Measurements from ENCODE around the gene HELQ.
A peak's percentile ranks its signal among the peaks of the same experiment; 100 is the strongest.
"Not testable (repeated sequence)": the region's sequence is repeated elsewhere in the genome, so short reads cannot be mapped to it uniquely, and the experiment has no call there.

The HELQ gene
- 21.4 to 59.9 (median 31.6) reads per million in 9 experiments for total RNA-seq

DNA sequence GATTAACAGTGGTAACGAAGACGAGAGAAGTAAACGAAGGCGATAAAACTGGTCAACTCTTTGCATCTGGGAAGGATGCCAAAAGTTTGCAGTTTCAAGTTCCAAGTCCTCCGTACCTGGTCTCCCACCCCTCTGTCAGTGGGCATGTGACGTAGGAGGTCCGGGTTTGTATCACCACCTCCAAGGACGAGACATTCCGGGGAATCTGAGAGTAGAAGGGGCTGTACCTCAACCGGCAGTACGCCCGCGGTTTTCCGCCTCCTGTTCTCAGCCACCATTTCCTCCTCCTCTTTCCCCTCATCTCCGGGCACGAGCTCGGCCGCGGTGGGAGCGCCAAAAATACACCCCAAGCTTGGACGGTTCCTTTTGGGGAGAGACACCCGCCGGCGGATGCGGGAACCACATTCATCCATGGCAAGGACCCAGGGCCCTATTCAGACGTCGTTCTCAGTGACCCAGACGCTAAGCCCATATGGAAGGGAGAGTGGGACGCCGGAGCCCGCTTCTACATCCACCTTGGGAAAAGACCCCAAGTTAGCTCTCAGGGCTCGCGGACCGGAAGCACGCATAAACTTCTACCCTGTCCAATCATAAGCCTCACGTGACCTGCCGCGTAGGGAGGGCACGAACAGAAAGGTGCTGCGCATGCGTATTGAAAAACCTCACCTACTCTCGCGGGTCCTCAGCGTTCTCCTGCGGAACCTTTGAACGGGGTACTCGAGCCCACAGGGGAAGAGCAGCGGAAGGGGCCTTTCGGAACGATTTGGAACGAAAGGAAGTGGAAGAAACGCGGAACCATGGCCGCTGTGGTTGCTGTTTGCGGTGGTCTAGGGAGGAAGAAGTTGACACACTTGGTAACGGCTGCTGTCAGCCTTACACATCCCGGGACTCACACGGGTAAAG lies at the start of gene HELQ, which contains the start of gene MRPS18C:
Gene HELQ, minus strand, starts transcription at position 543 of the 903 bp plus-strand sequence. Its CDS starts 130 bp downstream, at position 413.
Gene MRPS18C, plus strand, starts transcription at position 778 of the 903 bp plus-strand sequence. Its CDS starts 20 bp downstream, at position 798.
- peak; percentile 91 to 94 (median 92) for DNase-seq
- Mint-ChIP-seq H3K9me3 (no peaks in the 10 kb centered on the region), H3K36me3 (ENCODE audit: insufficient read depth) (peaks cover 62% of the 10 kb centered on the region), H3K4me1 (ENCODE audit: low read depth in 2 of 2) (peaks cover 19 to 32% of the 10 kb centered on the region in 2 donors), H3K27me3 (no peaks in the 10 kb centered on the region), H3K27ac (peak within 1 kb of the TSS; percentile 100), H3K4me3 (peak within 1 kb of the TSS; percentile 99 to 100)
- ATAC-seq (replicated peaks), result peak; percentile 84

GRCh38 chr4:83504996-83505395 lies 49.4 kb upstream of the HELQ start:
- Mint-ChIP-seq H3K27ac (peak overlapping the region in 1 of 2 donors; percentile 20), H3K27me3 (no peaks in the 10 kb centered on the region)
- peak; percentile 21 for ATAC-seq (replicated peaks)

DNA sequence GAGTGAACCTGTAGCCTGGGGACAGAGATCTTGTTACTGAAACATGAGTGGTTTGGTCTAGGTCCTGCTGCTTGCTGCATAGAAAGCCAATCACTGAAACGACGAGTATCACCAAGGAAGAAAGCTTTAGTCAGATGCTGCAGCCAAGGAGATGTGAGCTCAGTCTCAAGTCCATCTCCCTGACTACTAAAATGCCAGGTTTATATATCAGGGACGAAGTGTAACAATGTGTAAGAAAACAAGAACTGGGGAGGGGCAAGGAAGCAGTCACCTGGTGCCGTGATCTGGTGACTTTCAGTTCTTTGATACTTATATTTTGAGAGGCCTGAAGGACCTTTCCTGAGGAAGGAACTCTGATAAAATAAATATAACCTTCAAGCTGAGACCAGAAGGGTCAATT lies 48.9 kb upstream of the HELQ start:
- Mint-ChIP-seq H3K4me1 (ENCODE audit: low read depth in 2 of 2) (peaks cover 3 to 4% of the 10 kb centered on the region in 2 donors), H3K4me3 (no peak overlapping the region), H3K36me3 (ENCODE audit: insufficient read depth) (no peaks in the 10 kb centered on the region), H3K27me3 (no peaks in the 10 kb centered on the region), H3K27ac (peak overlapping the region in 1 of 2 donors; percentile 26), H3K9me3 (no peaks in the 10 kb centered on the region)
- DNase-seq (no peak), ATAC-seq (replicated peaks) (no peak)

More at GRCh38 chr4:83504996-83505395, 49.4 kb upstream of the HELQ start:
- no peaks in the 10 kb centered on the region for H3K9me3 Mint-ChIP-seq
- no peak for DNase-seq
- H3K4me1 Mint-ChIP-seq (ENCODE audit: low read depth in 2 of 2), result peaks cover 3 to 4% of the 10 kb centered on the region in 2 donors
- no peaks in the 10 kb centered on the region for H3K36me3 Mint-ChIP-seq (ENCODE audit: insufficient read depth)
- no peak overlapping the region for H3K4me3 Mint-ChIP-seq

GRCh38 chr4:83503974-83504373 lies 48.4 kb upstream of the HELQ start:
- no peak for DNase-seq
- peak overlapping the region in 1 of 2 donors; percentile 26 for H3K27ac Mint-ChIP-seq

DNA sequence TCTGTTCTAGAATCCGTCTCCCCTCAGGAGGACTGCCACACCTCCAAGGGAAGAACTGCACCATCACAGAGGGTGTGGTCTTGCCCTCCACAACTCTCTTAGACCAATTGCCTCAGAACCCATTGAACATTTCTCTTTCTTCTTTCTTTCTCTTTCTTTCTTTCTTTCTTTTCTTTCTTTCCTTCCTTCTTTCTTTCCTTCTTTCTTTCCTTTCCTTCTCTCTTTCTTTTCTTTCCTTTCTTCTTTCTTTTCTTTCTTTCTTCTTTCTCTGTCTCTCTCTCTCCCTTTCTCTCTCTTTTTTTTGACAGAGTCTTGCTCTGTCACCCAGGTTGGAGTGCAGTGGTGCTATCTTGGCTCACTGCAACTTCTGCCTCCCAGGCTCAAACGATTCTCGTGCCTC lies 46.0 kb upstream of the HELQ start:
- not testable (repeated sequence) for H3K27me3 Mint-ChIP-seq; H3K27ac Mint-ChIP-seq; ATAC-seq (replicated peaks); H3K36me3 Mint-ChIP-seq (ENCODE audit: insufficient read depth); DNase-seq; H3K4me3 Mint-ChIP-seq; H3K4me1 Mint-ChIP-seq (ENCODE audit: low read depth in 2 of 2); H3K9me3 Mint-ChIP-seq

More at GRCh38 chr4:83503974-83504373, 48.4 kb upstream of the HELQ start:
- no peak overlapping the region for H3K4me3 Mint-ChIP-seq
- H3K4me1 Mint-ChIP-seq (ENCODE audit: low read depth in 2 of 2), result peaks cover 3 to 4% of the 10 kb centered on the region in 2 donors
- no peaks in the 10 kb centered on the region for H3K9me3 Mint-ChIP-seq
- no peaks in the 10 kb centered on the region for H3K36me3 Mint-ChIP-seq (ENCODE audit: insufficient read depth)
- ATAC-seq (replicated peaks), result peak; percentile 58
- H3K27me3 Mint-ChIP-seq, result no peaks in the 10 kb centered on the region

DNA sequence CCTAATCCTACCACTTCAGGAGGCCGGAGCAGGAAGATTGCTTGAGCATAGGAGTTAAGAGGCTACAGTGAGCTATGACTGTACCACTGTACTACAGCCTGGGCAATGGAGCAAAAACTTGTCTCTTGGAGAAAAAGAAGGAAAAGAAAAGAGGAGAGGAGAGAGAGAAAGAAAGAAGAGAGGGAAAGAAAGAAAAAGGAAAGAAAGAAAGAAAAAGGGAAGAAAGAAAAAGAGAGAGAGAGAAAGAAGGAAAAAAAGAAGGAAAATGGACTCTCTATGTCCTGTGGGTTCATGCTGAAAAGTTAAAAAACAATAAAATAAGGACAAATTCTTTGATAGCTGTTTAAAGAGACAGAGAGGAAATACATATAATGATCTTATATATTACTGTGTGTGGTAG lies 42.6 kb upstream of the HELQ start:
- H3K27me3 Mint-ChIP-seq, result no peaks in the 10 kb centered on the region
- H3K9me3 Mint-ChIP-seq, result no peaks in the 10 kb centered on the region
- DNase-seq (no peak), ATAC-seq (replicated peaks) (no peak)
- no peaks in the 10 kb centered on the region for H3K4me1 Mint-ChIP-seq (ENCODE audit: low read depth in 2 of 2)
- peak overlapping the region in 1 of 2 donors; percentile 3 for H3K27ac Mint-ChIP-seq
- H3K4me3 Mint-ChIP-seq, result no peak overlapping the region
- H3K36me3 Mint-ChIP-seq (ENCODE audit: insufficient read depth), result no peaks in the 10 kb centered on the region

DNA sequence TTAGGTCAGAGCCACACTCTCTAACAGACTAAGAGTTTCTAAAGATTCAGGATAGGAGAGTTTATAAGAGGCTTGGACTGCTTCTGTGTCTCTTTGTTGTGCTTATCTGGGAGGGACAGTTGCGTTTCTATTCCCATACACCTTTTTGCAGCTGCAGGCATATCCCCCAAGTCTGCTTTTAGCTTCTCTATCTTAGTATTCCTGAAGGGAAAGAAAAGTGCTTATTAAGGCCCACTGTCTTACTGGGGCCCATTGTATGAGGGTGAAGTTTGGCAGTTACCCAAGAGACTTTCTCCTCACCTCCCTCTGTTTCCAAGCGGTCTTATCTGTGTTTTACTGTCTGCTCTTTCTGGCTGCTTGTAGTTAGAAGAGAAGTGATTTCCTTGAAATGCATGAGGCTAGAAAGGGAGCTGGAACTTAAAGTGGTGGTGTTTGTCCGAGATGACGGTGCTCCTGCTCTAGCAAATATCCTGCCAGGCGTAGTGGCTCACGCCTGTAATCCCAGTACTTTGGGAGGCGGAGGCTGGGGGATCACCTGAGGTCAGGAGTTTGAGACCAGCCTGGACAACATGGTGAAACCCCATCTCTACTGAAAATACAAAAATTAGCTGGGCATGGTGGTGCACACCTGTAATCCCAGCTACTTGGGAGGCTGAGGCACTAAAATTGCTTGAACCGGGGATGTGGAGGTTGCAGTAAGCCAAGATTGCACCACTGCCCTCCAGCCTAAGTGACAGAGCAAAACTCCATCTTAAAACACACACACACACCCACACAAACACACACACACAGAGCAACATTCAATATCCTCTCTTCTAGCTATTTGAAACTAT lies 40.7 kb upstream of the HELQ start:
- H3K27me3 Mint-ChIP-seq; H3K36me3 Mint-ChIP-seq (ENCODE audit: insufficient read depth); H3K27ac Mint-ChIP-seq; ATAC-seq (replicated peaks); DNase-seq; H3K9me3 Mint-ChIP-seq; H3K4me1 Mint-ChIP-seq (ENCODE audit: low read depth in 2 of 2); H3K4me3 Mint-ChIP-seq: not testable (repeated sequence)

DNA sequence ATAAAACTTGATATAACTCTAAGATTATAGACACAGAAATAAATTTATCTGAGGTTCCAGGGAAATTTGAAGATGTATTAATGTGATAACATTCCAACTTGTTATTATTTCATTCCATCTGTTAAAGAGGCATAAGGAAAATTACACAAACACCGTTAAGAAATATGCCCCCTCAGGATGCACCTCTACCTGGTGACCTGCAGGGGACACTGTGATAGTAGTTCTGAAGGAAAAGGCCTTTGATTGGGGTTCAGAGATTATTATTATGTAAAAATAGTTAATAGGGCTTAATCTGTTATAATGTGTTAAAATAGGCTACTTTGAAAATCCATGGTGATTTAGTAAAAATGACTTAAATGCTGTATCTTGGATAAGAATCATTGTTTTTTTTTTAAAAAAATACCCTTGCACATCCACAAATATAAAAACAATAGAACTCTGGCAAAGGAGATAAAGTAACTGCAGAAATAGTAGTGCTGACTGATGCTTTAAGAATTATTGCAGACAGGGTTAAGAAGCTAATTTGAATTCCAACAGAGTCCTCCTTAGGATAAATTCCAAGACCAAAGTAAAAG lies 35.3 kb upstream of the HELQ start:
- peak in 1 of 3 experiments; percentile 21 for DNase-seq
- H3K36me3 Mint-ChIP-seq (ENCODE audit: insufficient read depth), result no peaks in the 10 kb centered on the region
- H3K4me1 Mint-ChIP-seq (ENCODE audit: low read depth in 2 of 2), result no peaks in the 10 kb centered on the region
- peak; percentile 71 for ATAC-seq (replicated peaks)
- H3K27ac Mint-ChIP-seq, result no peak overlapping the region
- no peaks in the 10 kb centered on the region for H3K27me3 Mint-ChIP-seq
- H3K9me3 Mint-ChIP-seq, result no peaks in the 10 kb centered on the region
- H3K4me3 Mint-ChIP-seq, result no peak overlapping the region

DNA sequence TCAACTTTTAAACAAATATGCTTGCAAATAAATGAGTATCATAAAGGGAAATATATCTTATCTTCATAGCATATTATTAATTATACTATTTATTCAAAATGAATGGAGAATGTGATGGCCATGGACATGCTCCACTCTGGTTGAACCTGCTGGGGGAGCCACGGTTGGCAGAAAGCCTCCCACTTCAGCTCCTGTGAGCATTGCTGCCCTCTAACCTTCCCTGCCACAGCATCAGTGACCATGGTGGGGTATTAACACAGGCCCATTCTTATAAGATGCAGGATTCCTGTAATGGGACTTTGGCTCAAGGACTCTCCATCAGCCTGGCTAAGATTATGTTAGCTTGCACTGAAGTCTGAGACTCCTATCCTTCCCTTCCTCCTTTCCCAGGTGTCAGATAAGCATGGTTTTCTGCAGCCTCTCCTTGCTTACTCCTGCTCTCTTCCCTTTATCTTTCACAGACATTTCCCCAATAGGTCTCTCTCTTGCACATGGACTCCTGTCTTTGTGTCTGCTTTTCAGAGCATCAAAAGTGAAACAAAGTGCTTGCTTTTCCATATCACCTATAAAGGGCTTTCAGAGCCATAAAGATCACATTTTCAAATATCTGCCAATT lies 34.2 kb upstream of the HELQ start:
- DNase-seq, result no peak
- Mint-ChIP-seq H3K36me3 (ENCODE audit: insufficient read depth) (no peaks in the 10 kb centered on the region), H3K27ac (no peak overlapping the region), H3K4me3 (no peak overlapping the region), H3K4me1 (ENCODE audit: low read depth in 2 of 2) (peaks cover 2 to 6% of the 10 kb centered on the region in 2 donors), H3K9me3 (no peaks in the 10 kb centered on the region), H3K27me3 (no peaks in the 10 kb centered on the region)
- no peak for ATAC-seq (replicated peaks)

GRCh38 chr4:83486457-83487129 lies 31.0 kb upstream of the HELQ start:
- Mint-ChIP-seq H3K4me1 (ENCODE audit: low read depth in 2 of 2) (peaks cover 12 to 18% of the 10 kb centered on the region in 2 donors), H3K36me3 (ENCODE audit: insufficient read depth) (peaks cover 4% of the 10 kb centered on the region), H3K4me3 (no peak overlapping the region), H3K9me3 (no peaks in the 10 kb centered on the region), H3K27me3 (no peaks in the 10 kb centered on the region), H3K27ac (peak overlapping the region in 1 of 2 donors; percentile 45)
- no peak for DNase-seq
- no peak for ATAC-seq (replicated peaks)

- Mint-ChIP-seq H3K27me3 (no peaks in the 10 kb centered on the region), H3K4me1 (ENCODE audit: low read depth in 2 of 2) (peaks cover 12 to 18% of the 10 kb centered on the region in 2 donors), H3K4me3 (peak within 1 kb of the TSS; percentile 97 to 100), H3K36me3 (ENCODE audit: insufficient read depth) (peaks cover 11% of the 10 kb centered on the region), H3K9me3 (no peaks in the 10 kb centered on the region), H3K27ac (peak within 1 kb of the TSS; percentile 93 to 99)
- DNase-seq (peak; percentile 91 to 93 (median 93)), ATAC-seq (replicated peaks) (peak; percentile 89)
These were observed 29.2 kb upstream of the HELQ start, which contains the start of gene ABRAXAS1 for GRCh38 chr4:83484500-83485461. Gene ABRAXAS1, minus strand, starts transcription at chr4:83485100. Its CDS starts 28 bp downstream, at chr4:83485072.

Data from effector memory CD8-positive, alpha-beta T cell (primary cell).